ENCODE results near the gene CHD2. TPM values are rescaled to one million over a fixed set of nuclear protein-coding genes. Genes with fewer than 3 reads are reported as not detected.

The CHD2 gene
- total RNA-seq, 1 donor from 2014 or later, result 105 TPM

DNA sequence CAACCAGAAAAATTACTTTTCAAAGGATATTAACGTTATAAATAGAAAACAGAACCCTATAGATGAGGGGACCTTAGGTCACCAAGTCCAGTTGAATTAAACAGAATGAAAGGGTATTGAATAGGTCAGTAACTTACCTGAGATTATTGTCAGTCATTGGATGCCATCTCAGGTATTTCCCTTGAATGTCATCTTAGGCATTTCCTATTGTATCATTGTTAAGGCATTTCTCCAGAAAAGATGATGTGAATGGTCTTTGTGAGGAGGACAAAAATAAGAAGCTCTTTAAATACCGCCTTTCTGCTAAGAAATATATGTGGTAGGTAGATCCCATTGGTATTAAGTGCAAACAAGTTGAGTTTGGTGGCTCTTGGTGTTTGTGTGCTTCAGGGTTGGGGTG lies 55.6 kb downstream of the CHD2 start:
- Histone ChIP-seq H3K4me3 (ENCODE audit: insufficient read depth, low read depth, low read length) (no peak overlapping the region), H3K9ac (ENCODE audit: low read length) (no peak overlapping the region), H3K79me2 (ENCODE audit: insufficient read depth, low read length) (peaks cover 88% of the 10 kb centered on the region), H3K27me3 (ENCODE audit: insufficient read depth, low read length) (no peaks in the 10 kb centered on the region), H3K9me3 (ENCODE audit: insufficient read depth, low read depth, low read length) (no peaks in the 10 kb centered on the region), H3K4me1 (ENCODE audit: insufficient read depth, low read length) (no peaks in the 10 kb centered on the region), H3K4me2 (ENCODE audit: low read length) (no peak overlapping the region), H3K36me3 (ENCODE audit: insufficient read depth, low read length) (peaks cover 70% of the 10 kb centered on the region), H3K27ac (ENCODE audit: low read depth, low read length) (no peak overlapping the region), H4K20me1 (ENCODE audit: insufficient read depth, low read length) (peaks cover 56% of the 10 kb centered on the region), H2AFZ (ENCODE audit: low read depth, low read length) (no peak overlapping the region)
- no peak overlapping the region for H3K4me3 Mint-ChIP-seq (ENCODE audit: unreplicated experiment)
- peaks cover 7% of the 10 kb centered on the region for H3K9me3 Mint-ChIP-seq (ENCODE audit: unreplicated experiment)
- peak overlapping the region; percentile 60 for H3K27ac Mint-ChIP-seq (ENCODE audit: unreplicated experiment)
- peaks cover 19% of the 10 kb centered on the region for H3K4me1 Mint-ChIP-seq (ENCODE audit: low read depth, unreplicated experiment)
- DNase-seq (ENCODE audit: low read depth) (no peak), FAIRE-seq (no peak)
- peaks cover 54% of the 10 kb centered on the region for H3K36me3 Mint-ChIP-seq (ENCODE audit: low read depth, unreplicated experiment)
- TF ChIP-seq EZH2 (IDR thresholded peaks at IDR 0.05; ENCODE audit: insufficient read depth, low read length) (no peak), CTCF (IDR thresholded peaks at IDR 0.05; ENCODE audit: insufficient read depth, low read depth, low read length) (no peak)
- no peaks in the 10 kb centered on the region for H3K27me3 Mint-ChIP-seq (ENCODE audit: low read depth, unreplicated experiment)

GRCh38 chr15:92958105-92958504 lies 58.0 kb downstream of the CHD2 start:
- FAIRE-seq (peak; percentile 26), DNase-seq (ENCODE audit: low read depth) (peak; percentile 91)
- Mint-ChIP-seq H3K4me1 (ENCODE audit: low read depth, unreplicated experiment) (peaks cover 22% of the 10 kb centered on the region), H3K27me3 (ENCODE audit: low read depth, unreplicated experiment) (no peaks in the 10 kb centered on the region), H3K27ac (ENCODE audit: unreplicated experiment) (peak overlapping the region; percentile 55), H3K36me3 (ENCODE audit: low read depth, unreplicated experiment) (peaks cover 41% of the 10 kb centered on the region), H3K9me3 (ENCODE audit: unreplicated experiment) (no peaks in the 10 kb centered on the region), H3K4me3 (ENCODE audit: unreplicated experiment) (no peak overlapping the region)
- peaks cover 74% of the 10 kb centered on the region for H3K36me3 ChIP-seq (ENCODE audit: insufficient read depth, low read length)
- no peak overlapping the region for H3K4me3 ChIP-seq (ENCODE audit: insufficient read depth, low read depth, low read length)
- TF ChIP-seq EZH2 (IDR thresholded peaks at IDR 0.05; ENCODE audit: insufficient read depth, low read length) (no peak), CTCF (IDR thresholded peaks at IDR 0.05; ENCODE audit: insufficient read depth, low read depth, low read length) (no peak)
- no peaks in the 10 kb centered on the region for H3K9me3 ChIP-seq (ENCODE audit: insufficient read depth, low read depth, low read length)
- H3K27me3 ChIP-seq (ENCODE audit: insufficient read depth, low read length), result no peaks in the 10 kb centered on the region
- H3K4me1 ChIP-seq (ENCODE audit: insufficient read depth, low read length), result no peaks in the 10 kb centered on the region
- H4K20me1 ChIP-seq (ENCODE audit: insufficient read depth, low read length), result peaks cover 64% of the 10 kb centered on the region
- no peak overlapping the region for H3K9ac ChIP-seq (ENCODE audit: low read length)
- peak overlapping the region; percentile 58 for H3K27ac ChIP-seq (ENCODE audit: low read depth, low read length)
- peak overlapping the region; percentile 9 for H3K4me2 ChIP-seq (ENCODE audit: low read length)
- H3K79me2 ChIP-seq (ENCODE audit: insufficient read depth, low read length), result peaks cover 92% of the 10 kb centered on the region
- no peak overlapping the region for H2AFZ ChIP-seq (ENCODE audit: low read depth, low read length)

DNA sequence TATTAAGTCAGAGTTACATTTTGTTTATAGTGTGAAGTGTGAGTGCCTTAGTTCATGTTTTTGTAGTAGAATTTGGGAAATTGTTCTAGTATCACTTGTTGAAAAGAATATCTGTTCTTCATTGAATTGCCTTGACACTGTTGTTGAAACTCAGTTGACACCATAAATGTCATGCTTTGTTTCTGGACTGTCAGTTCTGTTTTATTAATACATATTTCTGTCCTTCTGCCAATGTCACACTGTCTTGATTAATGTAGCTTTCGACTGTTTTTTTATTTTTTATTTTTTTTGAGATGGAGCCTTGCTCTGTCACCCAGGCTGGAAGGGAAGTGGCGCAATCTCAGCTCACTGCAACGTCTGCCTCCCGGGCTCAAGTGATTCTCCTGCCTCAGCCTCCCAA lies 59.1 kb downstream of the CHD2 start:
- no peak overlapping the region for H3K9ac ChIP-seq (ENCODE audit: low read length)
- peaks cover 25% of the 10 kb centered on the region for H3K4me1 Mint-ChIP-seq (ENCODE audit: low read depth, unreplicated experiment)
- H3K27ac ChIP-seq (ENCODE audit: low read depth, low read length), result no peak overlapping the region
- no peaks in the 10 kb centered on the region for H3K9me3 ChIP-seq (ENCODE audit: insufficient read depth, low read depth, low read length)
- no peak overlapping the region for H2AFZ ChIP-seq (ENCODE audit: low read depth, low read length)
- peaks cover 91% of the 10 kb centered on the region for H3K79me2 ChIP-seq (ENCODE audit: insufficient read depth, low read length)
- TF ChIP-seq CTCF (IDR thresholded peaks at IDR 0.05; ENCODE audit: insufficient read depth, low read depth, low read length) (no peak), EZH2 (IDR thresholded peaks at IDR 0.05; ENCODE audit: insufficient read depth, low read length) (no peak)
- no peak overlapping the region for H3K4me3 ChIP-seq (ENCODE audit: insufficient read depth, low read depth, low read length)
- no peak for FAIRE-seq
- H3K36me3 Mint-ChIP-seq (ENCODE audit: low read depth, unreplicated experiment), result peaks cover 41% of the 10 kb centered on the region
- peaks cover 72% of the 10 kb centered on the region for H4K20me1 ChIP-seq (ENCODE audit: insufficient read depth, low read length)
- DNase-seq (ENCODE audit: low read depth), result no peak
- peak overlapping the region; percentile 18 for H3K27ac Mint-ChIP-seq (ENCODE audit: unreplicated experiment)
- H3K4me2 ChIP-seq (ENCODE audit: low read length), result no peak overlapping the region
- H3K36me3 ChIP-seq (ENCODE audit: insufficient read depth, low read length), result peaks cover 73% of the 10 kb centered on the region
- no peaks in the 10 kb centered on the region for H3K27me3 Mint-ChIP-seq (ENCODE audit: low read depth, unreplicated experiment)
- H3K4me3 Mint-ChIP-seq (ENCODE audit: unreplicated experiment), result no peak overlapping the region
- no peaks in the 10 kb centered on the region for H3K27me3 ChIP-seq (ENCODE audit: insufficient read depth, low read length)
- no peaks in the 10 kb centered on the region for H3K9me3 Mint-ChIP-seq (ENCODE audit: unreplicated experiment)
- no peaks in the 10 kb centered on the region for H3K4me1 ChIP-seq (ENCODE audit: insufficient read depth, low read length)

All from astrocyte (in vitro differentiated cells and primary cell).